NCI-H2107 treated with DMSO at 0.1 percent for 48 hours (cell line): ENCODE data around the gene COL6A3.
"Not testable (repeated sequence)": the region's sequence is repeated elsewhere in the genome, so short reads cannot be mapped to it uniquely, and the experiment has no call there.

Experiments
- DNase-seq: peaks from one replicate; lab custom pipeline; 2025; ENCODE audit not compliant: unreplicated experiment; lab: John Stamatoyannopoulos, UW

COL6A3 gene

DNA sequence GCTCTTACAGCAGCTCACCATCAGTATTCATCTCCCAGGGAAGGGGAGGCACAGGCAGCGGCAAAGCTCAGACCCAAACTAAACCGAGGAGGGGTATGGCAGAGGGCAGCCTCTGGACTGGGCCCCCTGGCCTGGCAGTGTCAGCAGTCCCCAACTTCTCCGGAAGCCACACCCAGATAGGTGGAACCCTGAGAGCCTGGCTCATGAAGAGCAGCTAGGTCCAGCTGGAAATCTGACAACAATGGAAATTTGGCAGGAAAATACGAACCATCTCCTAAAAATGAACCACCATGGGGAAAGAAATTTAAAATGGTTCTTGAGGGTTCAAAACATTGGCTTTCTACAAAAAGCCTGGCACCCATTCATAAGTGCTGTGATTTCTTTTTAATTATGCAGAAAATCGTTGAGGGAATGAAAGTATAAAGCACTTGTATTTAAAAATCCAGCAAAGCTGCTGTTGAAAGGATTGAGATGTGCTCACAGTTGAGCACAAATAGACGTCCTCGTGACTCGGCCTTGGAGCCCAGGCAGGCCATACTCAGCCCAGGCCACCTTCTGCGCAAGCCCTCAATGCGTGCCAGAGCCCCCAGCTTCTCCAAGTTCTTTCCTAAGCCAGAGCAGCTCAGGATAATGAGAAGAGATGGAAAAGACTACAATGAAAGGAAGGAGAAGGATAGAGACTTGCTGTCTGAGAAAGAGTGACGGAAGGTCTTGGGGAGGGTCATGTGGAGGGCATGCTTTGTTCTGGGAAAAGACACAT, 93.0 kb downstream of the COL6A3 start:
- no peak for DNase-seq

- no peak for DNase-seq
These were observed 94.1 kb downstream of the COL6A3 start for GRCh38 chr2:237319887-237320286.

- no peak for DNase-seq
These were observed 94.7 kb downstream of the COL6A3 start for GRCh38 chr2:237319086-237319820.

DNA sequence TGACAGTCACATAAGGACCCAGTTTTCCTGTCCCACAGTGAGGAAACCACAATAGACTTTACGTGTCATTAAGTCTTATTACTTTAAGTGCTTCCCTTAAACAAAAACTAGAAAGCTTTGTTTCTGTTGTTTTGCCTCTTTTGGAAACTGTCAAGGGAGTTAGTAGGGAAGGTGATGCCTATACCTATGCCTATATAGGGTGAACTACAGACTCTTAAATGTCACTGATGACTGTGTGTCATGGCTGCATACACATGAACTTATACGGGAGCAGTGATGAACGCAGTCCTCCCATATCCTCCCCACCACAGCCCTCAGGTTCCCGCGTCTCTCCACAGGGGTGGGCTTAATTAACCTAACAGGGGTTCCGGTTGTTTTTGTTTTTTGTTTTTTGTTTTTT, 97.6 kb downstream of the COL6A3 start:
- DNase-seq, result no peak

GRCh38 chr2:237315829-237316225, 98.1 kb downstream of the COL6A3 start:
- no peak for DNase-seq

DNA sequence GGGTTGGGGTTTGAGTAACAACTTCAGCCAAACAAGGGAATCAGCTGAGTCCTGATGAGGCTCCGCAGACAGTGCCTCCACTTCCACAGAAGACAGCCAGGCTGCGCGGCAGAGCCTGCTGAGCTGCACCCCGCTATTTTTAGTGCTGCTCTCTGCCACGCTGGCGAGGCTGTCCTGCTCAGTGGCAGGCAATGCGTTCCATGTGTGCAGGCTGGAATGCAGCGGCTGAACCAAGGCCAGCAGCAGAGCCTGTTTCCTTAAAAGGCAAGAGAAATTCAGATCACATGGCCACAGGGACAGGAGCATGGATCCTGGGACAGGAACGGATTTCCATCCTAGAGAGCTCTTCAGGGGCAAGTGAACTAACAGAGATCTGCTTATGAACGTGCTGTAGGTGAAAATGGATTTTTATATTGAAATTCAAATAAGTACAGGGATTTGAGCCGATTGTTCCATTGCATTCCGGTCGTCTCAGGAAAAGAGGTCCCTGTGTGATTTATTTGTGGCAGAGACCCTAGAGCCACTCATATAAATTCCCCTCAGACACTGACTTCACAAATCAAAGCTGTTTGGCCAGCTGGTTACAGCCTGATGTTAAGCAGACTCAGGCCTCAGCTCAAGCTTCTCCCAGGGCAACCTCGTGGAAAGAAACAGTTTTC, 98.7 kb downstream of the COL6A3 start:
- no peak for DNase-seq

- DNase-seq, result no peak
These were observed 99.3 kb downstream of the COL6A3 start for GRCh38 chr2:237314681-237315080.

- DNase-seq, result no peak
These were observed 99.8 kb downstream of the COL6A3 start for GRCh38 chr2:237314198-237314597.

GRCh38 chr2:237312021-237312755, 101.8 kb downstream of the COL6A3 start:
- no peak for DNase-seq

GRCh38 chr2:237310515-237311114, 103.3 kb downstream of the COL6A3 start:
- DNase-seq, result no peak

GRCh38 chr2:237309416-237309815, 104.5 kb downstream of the COL6A3 start:
- DNase-seq, result no peak

- no peak for DNase-seq
These were observed 105.0 kb downstream of the COL6A3 start for GRCh38 chr2:237309011-237309410.

- DNase-seq, result no peak
These were observed 106.5 kb downstream of the COL6A3 start for GRCh38 chr2:237307474-237307873.

- DNase-seq, result no peak
These were observed 107.2 kb downstream of the COL6A3 start for GRCh38 chr2:237306787-237307170.

GRCh38 chr2:237306083-237306786, 107.7 kb downstream of the COL6A3 start:
- DNase-seq, result no peak

GRCh38 chr2:237305579-237305978, 108.4 kb downstream of the COL6A3 start:
- DNase-seq, result no peak

DNA sequence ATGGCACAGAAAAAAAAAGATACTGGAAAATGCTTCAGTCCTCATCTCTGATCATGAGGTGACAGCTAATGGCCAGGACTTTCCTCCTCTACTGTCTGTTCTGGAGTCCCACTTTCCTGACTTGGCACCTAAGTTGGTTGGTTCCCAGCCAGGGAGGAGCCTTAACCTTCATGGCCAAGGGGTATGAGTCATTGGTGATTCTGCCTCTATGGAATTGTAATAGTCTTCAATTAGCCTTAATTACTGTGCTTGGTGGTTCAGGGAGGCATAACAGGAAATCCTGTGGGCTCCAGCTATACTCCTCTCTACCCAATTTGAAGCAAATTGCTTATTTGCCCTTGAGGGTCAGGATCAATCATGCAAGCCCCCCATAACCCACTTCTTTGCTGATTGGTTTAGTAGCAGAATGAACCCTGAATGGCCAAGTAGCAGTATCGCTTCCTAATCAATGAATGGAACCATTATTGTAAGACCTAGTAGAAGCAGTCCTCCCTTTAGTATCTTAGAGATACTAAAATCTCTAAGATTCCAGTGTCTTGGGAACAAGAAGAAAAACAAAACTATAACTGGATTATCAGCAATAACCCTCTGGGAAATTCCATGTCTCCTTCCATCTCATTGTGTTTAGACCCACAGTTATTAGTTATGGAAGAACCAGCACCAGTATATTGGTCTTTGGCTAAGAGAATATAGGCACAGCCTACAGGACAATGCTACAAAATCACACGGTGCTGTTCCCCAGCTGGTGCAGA, 109.0 kb downstream of the COL6A3 start:
- no peak for DNase-seq

DNA sequence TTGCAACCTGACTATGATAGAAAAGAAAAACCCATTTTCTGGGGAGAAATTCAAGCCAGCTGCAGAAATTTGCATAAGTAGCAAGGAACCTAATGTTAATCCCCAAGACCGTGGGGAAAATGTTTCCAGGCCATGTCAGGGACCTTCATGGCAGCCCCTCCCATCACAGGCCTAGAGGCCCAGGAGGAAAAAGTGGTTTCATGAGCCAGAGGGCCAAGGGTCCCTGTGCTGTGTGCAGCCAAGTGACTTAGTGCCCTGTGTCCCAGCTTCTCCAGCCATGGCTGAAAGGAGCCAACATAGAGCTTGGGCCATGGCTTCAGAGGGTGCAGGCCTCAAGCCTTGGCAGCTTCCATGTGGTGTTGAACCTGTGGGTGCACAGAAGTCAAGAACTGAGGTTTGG, 110.7 kb downstream of the COL6A3 start:
- DNase-seq, result not testable (repeated sequence)

DNA sequence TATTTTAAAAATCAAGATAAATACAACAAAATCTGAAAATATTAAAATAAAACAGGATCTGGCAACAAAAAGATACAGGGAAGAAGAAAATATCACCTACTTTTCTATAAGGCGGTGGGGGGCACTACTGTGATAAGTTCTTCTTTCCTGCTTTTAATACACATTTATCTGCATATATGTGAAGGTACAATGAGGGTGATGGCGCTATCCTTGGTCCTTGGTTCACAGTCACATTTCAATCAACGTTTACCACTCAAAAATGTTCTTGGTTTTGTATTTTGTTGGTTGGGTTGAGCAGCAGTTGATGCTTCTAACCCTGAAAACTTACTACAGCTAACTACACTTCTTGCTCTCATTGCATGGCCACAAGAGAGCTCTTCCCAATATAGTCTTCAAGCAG, 112.4 kb downstream of the COL6A3 start:
- no peak for DNase-seq

GRCh38 chr2:237300739-237301138, 113.2 kb downstream of the COL6A3 start:
- DNase-seq, result no peak
